ENCODE measurements around the gene NCKAP5.

NCKAP5 gene

DNA sequence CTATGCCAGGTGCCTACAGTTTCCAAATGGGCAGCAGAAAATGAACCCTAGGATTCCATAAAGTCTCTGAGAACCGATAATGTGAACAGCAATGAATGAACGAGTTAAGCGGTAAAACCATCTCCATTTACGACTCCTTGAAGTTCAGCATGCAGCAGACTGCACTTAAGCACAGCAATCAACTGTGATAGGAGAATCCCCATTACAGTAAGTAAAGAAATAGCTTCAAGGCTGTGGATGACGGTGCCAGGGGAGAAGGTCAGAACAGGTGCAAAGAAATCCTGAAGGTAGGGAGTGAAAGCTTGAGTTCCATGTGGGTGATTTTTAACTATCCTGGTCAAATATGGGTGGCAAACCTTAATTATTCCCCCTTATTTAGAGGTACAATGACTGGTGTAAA is 444.4 kb downstream of the NCKAP5 start:
- no peak for DNase-seq

DNA sequence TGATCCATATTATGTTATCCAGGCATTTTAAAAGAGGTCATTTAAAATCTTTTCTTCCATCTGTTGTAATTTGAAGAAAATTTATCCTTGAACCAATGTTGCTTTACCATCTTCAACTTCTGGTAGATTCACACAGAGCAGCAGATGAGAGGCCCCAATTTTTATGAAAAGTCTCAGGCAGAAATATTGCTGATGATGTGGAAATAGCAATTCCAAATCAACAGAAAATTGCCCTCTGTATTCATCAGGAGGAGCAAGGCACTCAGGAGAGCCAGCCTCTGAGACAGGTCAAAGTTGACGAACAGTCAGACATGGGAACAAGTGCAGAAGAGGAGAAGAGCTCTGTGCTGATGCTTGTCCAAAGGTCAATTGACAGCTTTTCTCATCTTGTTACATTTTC is 444.9 kb downstream of the NCKAP5 start:
- DNase-seq: no peak

DNA sequence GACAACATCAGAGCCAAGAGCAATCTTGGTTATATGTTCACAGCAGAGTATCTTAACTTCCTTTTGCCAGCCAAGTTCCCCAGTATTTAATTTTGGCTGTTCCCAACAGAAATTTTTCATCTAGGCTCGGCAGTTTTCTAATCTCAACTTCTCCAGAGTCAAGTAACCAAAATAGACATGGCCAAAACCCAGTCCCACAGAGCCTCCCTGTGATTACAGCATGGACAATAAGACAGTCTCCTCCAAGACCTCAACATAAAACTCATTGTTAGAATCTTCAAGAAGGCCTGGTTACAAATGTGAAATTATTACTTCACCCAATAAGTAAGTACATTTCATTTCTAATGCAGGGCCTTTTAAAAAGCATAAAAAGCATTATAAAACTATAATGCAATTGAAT is 445.7 kb downstream of the NCKAP5 start:
- DNase-seq: no peak

DNA sequence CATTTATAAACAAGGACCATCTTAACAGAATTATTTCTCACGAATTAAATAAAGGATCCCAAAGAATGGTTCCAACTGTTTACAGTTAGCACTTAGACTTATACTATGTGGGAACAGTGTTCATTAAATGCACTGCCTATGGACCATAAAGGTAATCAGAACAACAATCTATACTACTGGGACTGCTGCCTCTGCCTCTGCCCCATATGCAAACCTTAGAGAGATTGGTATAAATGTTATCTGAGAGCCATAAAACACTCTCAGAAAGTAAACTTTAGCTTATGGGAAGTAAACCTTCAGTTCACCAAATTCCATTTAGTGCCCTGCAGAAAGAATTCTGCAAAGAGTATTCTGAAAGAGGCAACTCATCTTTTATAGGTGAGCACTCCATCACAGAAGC is 448.0 kb downstream of the NCKAP5 start:
- DNase-seq: no peak

DNA sequence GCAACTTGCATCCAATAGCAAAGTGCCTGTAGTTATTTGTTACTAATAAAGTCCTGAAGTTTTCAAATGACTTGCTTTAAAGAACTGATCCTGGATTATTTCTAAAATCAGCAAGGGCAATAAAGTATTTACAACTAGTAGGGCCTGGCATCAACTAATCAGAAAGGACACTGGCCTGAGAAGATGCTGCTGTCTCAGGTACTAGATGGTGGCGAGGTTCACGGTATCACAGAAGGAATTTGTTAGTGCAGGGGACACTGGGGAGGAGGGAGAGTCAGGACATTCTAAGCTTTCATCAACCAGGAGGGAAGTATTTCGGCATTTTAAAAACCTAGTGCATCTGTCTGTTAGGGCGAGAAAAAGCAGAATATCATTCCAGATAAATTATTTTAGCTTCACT is 458.1 kb downstream of the NCKAP5 start:
- DNase-seq: no peak

DNA sequence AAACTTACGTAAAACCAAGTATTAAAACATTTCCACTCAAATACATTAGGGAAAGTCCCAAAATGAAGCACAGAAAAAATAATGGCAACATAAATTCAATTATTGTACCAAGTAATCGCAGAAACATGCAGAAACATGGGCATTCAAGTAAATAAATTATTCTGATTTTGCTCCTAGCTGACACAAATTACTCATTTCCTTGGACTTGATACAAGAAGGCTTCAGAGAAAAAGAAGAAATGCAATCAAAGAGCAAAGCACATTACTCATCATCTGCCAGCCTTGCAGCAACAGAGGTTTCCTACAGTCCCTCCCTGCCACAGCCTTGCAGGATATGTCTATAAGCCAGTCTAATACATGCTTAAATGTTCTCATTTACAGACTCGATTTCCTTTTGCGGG is 458.5 kb downstream of the NCKAP5 start:
- no peak for DNase-seq

DNA sequence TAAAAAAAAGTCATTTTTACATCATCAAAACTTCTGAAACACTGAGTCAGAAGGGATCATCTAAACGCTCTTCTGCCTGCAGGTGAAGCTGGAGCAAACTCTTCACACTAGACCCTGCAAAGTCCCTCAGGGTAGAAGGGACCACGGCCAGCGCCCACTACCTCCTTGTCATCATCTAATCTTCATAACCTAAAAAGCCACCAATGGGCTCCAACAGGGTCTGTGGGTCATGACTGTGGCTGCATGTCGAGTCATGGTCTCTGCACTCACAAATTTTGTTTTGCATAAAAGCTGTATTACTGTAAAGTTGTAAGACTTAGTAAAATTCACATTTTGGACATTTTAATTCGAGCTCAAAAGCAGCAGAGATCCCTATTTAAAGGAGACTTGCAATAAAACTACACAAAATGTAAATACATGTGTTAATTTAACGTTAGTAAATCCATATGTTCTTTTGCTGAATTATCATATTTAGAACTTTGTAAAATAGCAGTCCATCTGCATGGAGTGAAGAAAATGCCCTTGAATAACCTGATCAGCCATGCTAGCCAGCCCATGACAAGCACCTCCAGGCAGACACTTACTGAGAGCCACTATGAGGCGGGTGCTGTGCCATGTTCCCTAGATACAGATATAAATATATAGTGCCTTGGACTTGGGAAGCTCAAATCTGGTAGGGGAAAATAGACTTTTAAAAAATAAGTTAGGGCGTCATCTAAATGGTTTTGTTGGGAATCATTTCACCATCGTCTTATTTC is 461.0 kb downstream of the NCKAP5 start:
- DNase-seq: no peak

DNA sequence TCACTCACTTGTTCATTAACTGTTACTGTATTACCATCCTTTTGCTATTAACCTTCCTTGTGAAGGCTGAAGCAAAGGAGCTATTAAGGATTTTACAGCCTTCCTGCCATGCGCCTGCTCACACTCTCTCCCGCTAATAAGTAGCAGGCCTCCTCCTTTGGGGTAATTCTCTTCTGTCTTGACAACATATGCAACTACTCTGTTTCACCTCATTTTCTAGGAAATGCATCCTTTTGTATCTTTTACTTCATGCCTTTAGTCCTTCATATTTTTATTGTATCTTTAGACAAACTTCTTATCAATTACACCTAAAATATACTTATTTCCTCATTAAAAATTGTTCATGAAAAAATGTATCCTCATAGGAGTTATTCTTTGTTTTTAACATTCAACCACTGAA is 463.4 kb downstream of the NCKAP5 start:
- DNase-seq: no peak

DNA sequence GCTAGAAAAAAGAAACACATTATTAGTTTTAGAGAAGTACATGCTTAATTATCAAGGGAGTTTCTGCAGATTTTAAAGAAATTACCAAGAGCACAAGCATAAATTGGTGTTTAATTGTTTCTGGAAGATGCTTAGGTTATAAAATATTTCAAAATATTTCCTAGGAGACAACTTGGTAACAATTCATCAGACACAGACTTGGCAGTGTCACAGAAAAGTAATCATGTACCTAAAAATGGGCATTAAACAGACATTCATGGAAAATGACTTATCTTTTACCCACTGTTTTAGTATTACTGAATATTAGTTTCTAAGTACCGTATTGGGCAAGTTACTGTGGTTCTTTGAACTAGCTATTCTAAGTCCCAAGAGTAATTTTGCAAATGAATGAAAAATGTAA is 469.5 kb downstream of the NCKAP5 start:
- no peak for DNase-seq

DNA sequence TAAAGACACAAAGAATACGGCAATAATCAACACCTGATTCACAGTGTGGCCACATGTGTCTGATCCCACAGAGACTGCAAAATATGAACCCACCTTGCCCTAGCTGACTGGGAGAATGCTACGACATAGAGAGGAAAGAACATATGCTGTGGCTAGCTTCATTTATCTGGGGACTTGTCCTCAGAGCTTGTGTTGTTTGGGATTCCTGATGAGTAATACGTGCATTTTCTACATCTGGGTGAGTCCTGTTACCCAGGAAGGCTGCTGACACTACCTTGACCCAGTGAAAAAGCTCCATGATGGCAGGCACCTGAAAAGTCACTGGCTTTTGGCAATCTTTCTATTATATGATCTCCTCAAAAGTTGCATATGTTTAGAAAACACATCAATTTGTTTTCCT is 470.6 kb downstream of the NCKAP5 start:
- no peak for DNase-seq

DNA sequence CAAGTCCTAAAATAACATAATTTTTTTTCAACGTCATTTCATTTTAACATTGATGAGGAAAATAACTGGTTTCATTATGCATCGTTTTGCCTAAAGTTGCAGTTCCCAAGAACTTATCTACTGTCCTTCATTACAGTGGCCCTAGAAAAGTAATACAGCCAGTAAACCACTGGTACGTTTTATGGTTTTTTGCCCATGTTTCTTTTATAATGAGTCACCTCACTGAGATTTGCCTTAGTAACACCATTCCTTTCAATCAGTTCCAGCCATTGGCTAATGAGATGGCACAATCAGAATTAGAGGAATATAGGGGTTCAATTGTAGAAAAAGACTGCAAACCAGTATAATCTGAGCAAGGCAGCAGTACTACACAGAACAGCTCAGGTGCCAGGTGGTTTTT is 475.7 kb downstream of the NCKAP5 start:
- DNase-seq: no peak

DNA sequence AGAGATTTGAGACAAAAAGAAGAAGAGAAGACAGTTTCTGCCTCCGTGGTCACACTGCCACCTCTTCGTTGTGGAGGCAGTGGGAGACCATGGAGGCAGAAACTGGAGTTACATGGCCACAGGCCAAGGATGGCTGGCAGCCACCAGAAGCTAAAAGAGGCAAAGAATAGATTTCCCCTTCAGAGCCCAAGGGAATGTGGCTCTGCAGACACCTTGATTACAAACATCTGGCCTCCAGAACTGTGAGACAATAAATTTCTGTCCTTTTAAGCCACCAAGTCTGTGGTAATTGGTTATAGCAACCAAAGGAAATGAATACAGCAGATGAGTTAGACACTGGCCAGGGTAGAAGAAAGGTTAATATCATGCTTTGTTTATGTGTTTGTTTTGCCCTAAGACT is 477.9 kb downstream of the NCKAP5 start:
- DNase-seq: no peak

DNA sequence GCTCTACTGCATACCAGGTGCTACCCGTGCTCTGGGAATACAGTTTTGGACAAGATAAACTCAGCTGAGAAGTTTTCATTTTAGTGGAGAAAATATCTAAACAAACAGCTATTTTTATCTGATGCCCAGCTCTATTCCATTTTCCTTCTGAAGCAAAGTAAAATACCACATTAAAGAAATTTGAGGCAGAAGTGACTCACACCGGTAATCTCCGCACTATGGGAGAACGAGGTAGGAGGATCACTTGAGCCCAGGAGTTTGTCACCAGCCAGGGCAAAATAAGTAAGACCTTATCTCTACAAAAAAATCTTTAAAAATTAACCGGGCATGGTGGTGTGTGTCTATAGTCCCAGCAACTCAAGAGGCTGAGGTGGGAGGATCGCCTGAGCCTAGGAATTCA is 482.1 kb downstream of the NCKAP5 start:
- DNase-seq: no peak

DNA sequence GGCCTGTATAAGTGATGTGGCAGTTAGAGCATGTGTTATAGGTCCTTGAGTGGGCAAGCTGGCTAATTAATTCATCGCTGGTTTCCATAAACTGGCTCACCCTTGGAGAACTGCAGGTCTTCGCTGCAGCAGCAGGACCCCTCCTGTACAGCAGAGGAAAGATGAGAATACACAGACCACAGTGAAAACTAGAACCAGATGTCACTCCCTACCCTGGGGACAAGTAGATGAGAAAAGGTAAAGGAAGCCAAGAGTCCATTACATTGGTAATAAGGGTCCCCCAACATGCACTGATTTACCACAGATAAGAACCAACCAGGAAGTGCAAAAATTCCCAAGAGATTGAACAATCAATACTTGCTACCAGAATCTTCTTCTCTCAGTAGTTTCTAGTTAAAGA is 482.6 kb downstream of the NCKAP5 start:
- DNase-seq: no peak

DNA sequence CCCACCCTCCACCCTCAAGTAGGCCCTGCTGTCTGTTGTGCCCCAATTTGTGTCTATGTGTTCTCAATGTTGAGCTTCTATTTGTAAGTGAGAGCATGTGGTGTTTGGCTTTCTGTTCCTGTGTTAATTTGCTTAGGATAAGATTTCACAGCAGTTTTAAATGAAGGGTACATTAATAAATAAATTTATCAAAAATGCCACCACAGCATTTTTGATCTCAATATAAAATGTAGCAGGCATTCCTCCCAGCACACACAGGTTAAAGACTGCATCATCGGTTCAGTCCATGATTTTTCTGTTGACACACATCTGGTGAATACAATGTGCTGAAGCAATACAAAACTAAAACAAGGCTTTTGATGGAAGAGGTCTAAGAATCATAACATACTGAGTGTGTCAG is 486.2 kb downstream of the NCKAP5 start:
- no peak for DNase-seq

DNA sequence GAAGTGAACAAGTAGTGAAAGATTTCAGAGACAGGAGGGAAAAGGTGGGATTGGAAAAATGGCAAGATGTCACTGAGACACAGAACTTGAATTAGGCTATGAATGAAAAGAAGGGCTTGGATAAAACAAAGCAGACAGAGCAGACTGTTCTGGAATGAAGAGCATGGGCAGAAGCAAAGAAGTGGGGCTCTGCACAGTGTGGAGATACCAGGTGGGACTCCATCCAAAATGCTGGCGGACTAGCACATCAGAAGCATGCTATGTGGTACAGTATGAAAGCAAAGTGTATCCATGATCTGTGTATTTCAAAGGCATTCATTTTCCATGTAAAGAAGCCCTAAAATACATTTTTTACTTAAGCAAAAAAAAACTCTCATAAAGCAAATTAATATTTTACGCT is 487.4 kb downstream of the NCKAP5 start:
- DNase-seq: no peak

DNA sequence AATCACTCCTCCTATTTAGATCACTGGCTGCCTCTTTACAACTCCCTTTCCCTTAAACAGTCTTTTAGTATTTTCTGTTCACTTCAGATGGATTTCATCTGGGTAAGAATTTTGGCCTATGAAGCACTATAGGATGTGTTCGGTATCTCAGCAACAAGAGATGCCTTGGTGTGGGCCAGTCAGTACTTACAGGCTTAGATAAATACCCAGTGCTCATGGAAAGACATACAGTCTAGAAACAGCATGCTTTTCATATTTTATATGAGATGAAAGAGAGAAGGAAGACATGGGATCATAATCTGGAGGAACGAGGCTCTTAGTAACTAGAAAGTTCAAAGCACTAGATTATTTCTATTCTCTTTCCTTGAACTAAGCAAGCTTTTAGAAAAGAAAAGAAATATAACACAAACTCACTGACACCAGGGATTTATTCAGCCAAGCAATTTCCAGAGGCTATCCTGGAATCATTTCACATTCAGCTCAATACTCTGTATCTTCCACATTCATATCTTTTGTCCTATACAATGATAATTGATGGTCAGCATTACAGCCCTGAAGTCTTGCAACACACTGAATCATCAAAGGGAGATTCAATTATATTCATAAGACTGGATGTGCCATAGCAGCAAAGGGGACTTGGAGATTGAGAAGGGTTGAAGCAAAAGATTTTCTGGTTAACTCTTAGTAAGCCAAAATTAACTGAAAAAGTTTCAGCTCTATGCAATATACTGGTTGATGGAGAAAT is 489.4 kb downstream of the NCKAP5 start:
- DNase-seq: no peak

DNA sequence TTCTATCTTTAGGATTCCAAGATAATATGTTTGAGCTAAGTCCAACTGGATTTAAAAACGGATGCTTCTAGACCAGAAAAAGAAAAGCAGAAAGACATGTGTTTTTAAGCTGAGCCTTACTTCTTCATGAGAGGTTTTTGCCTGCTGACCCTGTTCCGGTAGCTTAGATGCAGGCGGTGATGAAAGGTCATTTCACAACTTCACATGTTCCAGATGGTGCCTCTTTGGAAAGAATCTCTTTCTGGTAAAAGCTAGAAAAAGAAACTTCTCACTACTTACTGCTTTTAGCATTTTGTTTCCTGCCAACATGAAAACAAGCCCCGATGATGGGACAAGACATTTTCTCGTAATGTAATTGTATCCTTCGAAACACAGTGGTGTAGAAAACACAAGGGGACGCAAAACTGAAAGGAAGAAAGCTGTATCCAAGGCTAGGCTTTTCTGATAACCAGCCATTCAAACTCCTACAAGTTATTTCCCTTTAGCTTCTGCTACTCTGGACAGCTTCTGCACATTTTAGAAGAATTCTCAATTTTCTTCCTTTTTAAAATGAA is 490.9 kb downstream of the NCKAP5 start:
- no peak for DNase-seq

DNA sequence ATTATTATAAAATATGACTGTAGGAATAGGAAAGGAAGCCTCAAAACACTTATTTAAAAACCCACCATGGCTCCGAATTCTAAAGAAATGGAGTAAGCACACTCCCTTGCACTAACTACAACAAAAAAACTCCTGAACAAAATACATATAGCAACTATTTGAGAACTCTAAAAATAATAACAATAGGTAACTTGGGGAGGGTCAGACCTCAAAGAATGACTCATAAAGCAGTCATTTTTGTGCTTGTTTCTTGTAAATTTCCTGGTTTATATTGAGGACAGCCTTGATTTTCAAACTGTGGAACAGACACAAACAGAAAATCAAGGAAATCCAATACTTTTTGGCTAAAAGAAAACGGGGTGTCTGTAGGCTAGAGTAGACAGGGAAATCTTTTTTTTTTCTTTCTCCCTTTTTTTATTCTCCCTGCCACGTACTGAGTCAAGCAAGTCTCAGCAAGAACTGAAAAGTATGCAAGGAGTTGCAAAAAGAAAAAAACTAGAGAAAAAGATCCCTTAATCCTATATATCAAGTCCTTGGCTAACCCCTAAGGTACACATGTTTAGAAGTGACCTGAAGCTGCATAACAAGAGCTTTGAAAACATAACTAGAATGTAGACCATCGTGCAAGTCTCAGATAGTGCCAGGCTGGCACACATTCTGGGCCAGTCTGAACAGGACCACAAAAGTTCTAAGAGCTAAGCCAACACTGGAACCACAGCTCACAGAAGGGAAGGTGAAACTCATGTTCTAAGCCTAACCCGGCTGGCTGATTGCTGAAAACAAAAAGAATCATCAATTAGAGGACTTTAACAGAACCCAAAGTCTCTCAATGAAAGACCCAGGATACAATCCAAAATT is 495.2 kb downstream of the NCKAP5 start:
- DNase-seq: no peak

DNA sequence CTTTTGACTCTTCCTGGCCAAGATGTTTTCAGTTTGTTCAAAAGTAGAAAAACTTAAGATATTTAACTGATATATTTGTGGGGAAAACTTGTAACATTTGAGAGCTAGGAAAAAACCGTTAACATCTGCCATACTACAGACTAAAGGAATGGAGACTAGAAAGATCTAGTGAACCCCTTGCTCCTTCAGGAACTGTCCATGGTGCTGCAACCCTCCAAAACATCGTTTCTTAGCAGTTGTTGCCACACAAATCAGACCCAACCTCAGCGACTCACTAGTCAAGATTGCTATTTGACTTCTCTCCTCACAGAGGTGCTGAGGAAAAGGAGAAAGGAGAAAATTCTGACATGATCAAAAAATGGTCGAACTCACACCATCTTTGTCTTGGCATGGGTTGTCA is 504.5 kb downstream of the NCKAP5 start:
- no peak for DNase-seq

DNA sequence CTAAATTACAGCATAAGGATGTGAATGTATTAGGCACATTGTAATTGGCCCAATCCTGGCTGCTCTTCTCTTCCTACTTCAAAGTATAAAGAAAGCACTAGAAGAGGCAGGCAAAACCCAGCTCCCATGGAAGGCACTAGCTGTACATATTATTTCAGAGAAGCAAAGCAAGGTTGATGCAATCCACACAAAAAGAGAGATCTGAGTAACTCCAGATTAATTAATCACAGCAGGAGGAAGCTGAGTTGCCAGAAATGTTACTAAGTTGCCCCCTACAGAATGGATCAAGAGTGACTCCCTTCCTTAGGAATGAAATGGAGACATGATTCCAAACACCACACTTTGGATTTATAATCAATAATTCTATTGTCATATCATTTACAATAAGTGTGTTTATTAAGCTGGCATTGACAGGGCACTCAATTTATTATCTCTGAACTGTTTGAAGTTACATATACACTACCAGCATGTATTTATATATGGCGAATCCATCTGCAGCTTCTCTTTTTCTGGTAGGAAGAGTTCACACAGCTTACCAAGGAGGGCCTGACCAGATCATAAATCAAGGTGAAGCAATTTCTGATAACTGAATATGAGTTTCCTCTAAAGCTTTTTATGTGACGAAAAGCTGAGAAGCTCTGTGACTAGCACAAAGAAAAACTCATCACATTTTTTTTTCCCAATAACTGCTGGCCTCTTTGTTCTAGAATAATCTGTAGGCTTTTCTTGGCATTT is 505.2 kb downstream of the NCKAP5 start:
- no peak for DNase-seq

DNA sequence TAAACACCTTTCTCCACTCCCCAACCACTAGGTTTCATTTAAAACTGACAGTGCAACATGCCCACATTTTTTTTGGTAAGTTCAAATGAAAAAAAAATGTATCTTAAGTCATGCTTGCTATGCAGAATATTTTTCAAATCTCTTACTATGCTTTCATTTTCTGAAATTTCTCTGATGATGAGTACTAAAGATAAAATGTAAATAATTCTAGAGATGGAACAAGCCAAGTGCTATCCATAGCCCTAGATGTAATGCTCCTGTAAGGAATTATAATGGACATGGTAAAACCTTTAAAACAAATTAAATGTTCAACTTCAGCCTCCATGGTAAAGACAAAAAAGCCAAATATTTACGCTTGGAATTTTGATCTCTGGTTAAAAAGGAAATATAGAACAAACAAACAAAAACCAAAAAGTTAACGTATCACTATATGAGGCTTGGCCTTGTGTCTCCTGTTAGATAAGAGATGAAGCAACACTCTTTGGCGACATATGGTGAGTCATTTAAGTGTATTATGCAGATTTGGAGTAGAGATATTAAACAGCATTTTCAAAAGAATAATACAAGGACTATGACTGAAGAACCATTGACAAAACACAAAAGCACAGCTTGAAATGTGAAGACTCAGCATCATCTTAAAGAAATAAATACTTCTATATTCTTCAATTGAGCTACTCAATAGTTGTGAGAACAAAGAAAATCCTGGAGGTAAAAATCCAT is 506.2 kb downstream of the NCKAP5 start:
- no peak for DNase-seq
